Epithelial cell of proximal tubule (primary cell): Measurements from ENCODE around the gene ACAP3. TPM values are rescaled to one million over a fixed set of nuclear protein-coding genes. Genes with fewer than 3 reads are reported as not detected.

Experiments
- DNase-seq: peaks from one replicate; pipeline ENCODE4 v3.0.0-alpha.2; 2011; ENCODE audit warnings: low read depth
- H3K4me3 ChIP-seq: 2 replicates; pipeline ENCODE4 v1.5.1; 2011; ENCODE audit warnings: low read depth, mild to moderate bottlenecking, low read length
- CTCF ChIP-seq: conservative IDR thresholded peaks from 2 replicates; pipeline ENCODE4 v1.5.1; 2012; ENCODE audit warnings: low read depth, mild to moderate bottlenecking, low read length
- total RNA-seq: library from RNA; depleted of rRNA; stranded (reverse); fragments of >200 nt; gene quantifications from 2 replicates; pipeline ENCODE4 v1.2.3, GENCODE V29; 2015

Gene ACAP3
- total RNA-seq, 1 donor from 2014 or later = 29.1 TPM

GRCh38 chr1:1313500-1314236 is 5.9 kb upstream of the ACAP3 start:
- DNase-seq = no peak
- no peak overlapping the region for H3K4me3 ChIP-seq
- TF ChIP-seq CTCF = no peak

- no peak overlapping the region for H3K4me3 ChIP-seq
- TF ChIP-seq CTCF = no peak
- no peak for DNase-seq
These were observed 5.0 kb upstream of the ACAP3 start for GRCh38 chr1:1312450-1313314.

- DNase-seq = no peak
- no peak for TF ChIP-seq CTCF
- no peak overlapping the region for H3K4me3 ChIP-seq
These were observed 3.7 kb upstream of the ACAP3 start for GRCh38 chr1:1311107-1312104.

GRCh38 chr1:1310476-1311053 is 2.8 kb upstream of the ACAP3 start:
- TF ChIP-seq CTCF = no peak
- no peak for DNase-seq
- no peak overlapping the region for H3K4me3 ChIP-seq

GRCh38 chr1:1310109-1310385 is 2.3 kb upstream of the ACAP3 start:
- TF ChIP-seq CTCF = no peak
- H3K4me3 ChIP-seq = no peak overlapping the region
- DNase-seq = no peak
